RWPE2 (cell line): ENCODE data around the gene PRR23E.

ENCODE experiments used
- ATAC-seq: fragments of 200-7000 bp; cut with Tn5 transposase; 3 replicates; pipeline ENCODE4 v1.9.1; 2021; ENCODE audit warnings: low read depth
- DNase-seq: peaks from one replicate; pipeline ENCODE4 v3.0.0-alpha.2; 2020; ENCODE audit warnings: low spot score
- H3K27ac ChIP-seq: fragments of 450-650 bp; 2 replicates; pipeline ENCODE4 v1.5.1; 2017; ENCODE audit warnings: mild to moderate bottlenecking; ENCODE audit not compliant: poor library complexity, severe bottlenecking
- H3K27me3 ChIP-seq: fragments of 250-450 bp; sonication (Bioruptor Pico); 2 replicates; pipeline ENCODE4 v1.5.1; 2021; ENCODE audit warnings: mild to moderate bottlenecking, moderate library complexity; ENCODE audit not compliant: insufficient read depth, poor library complexity, severe bottlenecking
- H3K36me3 ChIP-seq: fragments of 250-450 bp; sonication (Bioruptor Pico); 2 replicates; pipeline ENCODE4 v1.5.1; 2020; ENCODE audit warnings: low read depth, mild to moderate bottlenecking, moderate library complexity
- H3K4me1 ChIP-seq: fragments of 250-450 bp; sonication (Bioruptor Pico); 2 replicates; pipeline ENCODE4 v1.5.1; 2021; ENCODE audit warnings: mild to moderate bottlenecking, moderate library complexity; ENCODE audit not compliant: insufficient read depth, poor library complexity, severe bottlenecking
- H3K4me3 ChIP-seq: fragments of 250-450 bp; sonication (Bioruptor Pico); 2 replicates; pipeline ENCODE4 v1.5.1; 2021; ENCODE audit warnings: mild to moderate bottlenecking, moderate library complexity; ENCODE audit not compliant: severe bottlenecking
- H3K9me3 ChIP-seq: fragments of 250-450 bp; sonication (Bioruptor Pico); 2 replicates; pipeline ENCODE4 v1.5.1; 2021; ENCODE audit warnings: mild to moderate bottlenecking, moderate library complexity; ENCODE audit not compliant: severe bottlenecking
- CTCF ChIP-seq: fragments of 450-650 bp; IDR thresholded peaks from one replicate; pipeline ENCODE4 v1.5.1; 2017; ENCODE audit warnings: mild to moderate bottlenecking, moderate library complexity; ENCODE audit not compliant: poor library complexity, severe bottlenecking

PRR23E gene

GRCh38 chr3:127209155-127209839 lies 16.4 kb downstream of the PRR23E start:
- DNase-seq (no peak), ATAC-seq (no peak)
- Histone ChIP-seq H3K36me3 (no peaks in the 10 kb centered on the region), H3K4me1 (no peaks in the 10 kb centered on the region), H3K9me3 (no peaks in the 10 kb centered on the region), H3K4me3 (no peak overlapping the region), H3K27ac (no peak overlapping the region), H3K27me3 (no peaks in the 10 kb centered on the region)
- no peak for TF ChIP-seq CTCF

GRCh38 chr3:127209840-127210653 lies 17.1 kb downstream of the PRR23E start:
- H3K9me3 ChIP-seq, result no peaks in the 10 kb centered on the region
- H3K4me1 ChIP-seq, result no peaks in the 10 kb centered on the region
- ATAC-seq (no peak), DNase-seq (no peak)
- H3K36me3 ChIP-seq, result no peaks in the 10 kb centered on the region
- H3K27me3 ChIP-seq, result no peaks in the 10 kb centered on the region
- TF ChIP-seq CTCF, result no peak
- no peak overlapping the region for H3K4me3 ChIP-seq
- no peak overlapping the region for H3K27ac ChIP-seq

- no peaks in the 10 kb centered on the region for H3K27me3 ChIP-seq
- no peak for TF ChIP-seq CTCF
- H3K36me3 ChIP-seq, result no peaks in the 10 kb centered on the region
- DNase-seq, result no peak
- no peak for ATAC-seq
- no peak overlapping the region for H3K4me3 ChIP-seq
- H3K9me3 ChIP-seq, result no peaks in the 10 kb centered on the region
- H3K27ac ChIP-seq, result no peak overlapping the region
- H3K4me1 ChIP-seq, result no peaks in the 10 kb centered on the region
Observed at GRCh38 chr3:127210654-127210943, 17.7 kb downstream of the PRR23E start.

GRCh38 chr3:127211118-127212060 lies 18.5 kb downstream of the PRR23E start:
- Histone ChIP-seq H3K4me3 (no peak overlapping the region), H3K4me1 (no peaks in the 10 kb centered on the region), H3K9me3 (no peaks in the 10 kb centered on the region), H3K27me3 (no peaks in the 10 kb centered on the region), H3K36me3 (no peaks in the 10 kb centered on the region), H3K27ac (no peak overlapping the region)
- TF ChIP-seq CTCF, result no peak
- ATAC-seq (no peak), DNase-seq (no peak)
